Activated T-cell treated with anti-CD3 and anti-CD28 coated beads, Interleukin-2, amount 50 U/mL, for 24 hours (primary cell): Measurements from ENCODE around the gene SLC25A18.
"Not testable (repeated sequence)": the region's sequence is repeated elsewhere in the genome, so short reads cannot be mapped to it uniquely, and the experiment has no call there.

Source experiments
- DNase-seq: peaks from one replicate; pipeline ENCODE4 v3.0.0-alpha.2; 2020
- H3K27ac Mint-ChIP-seq: 2 replicates; pipeline ENCODE4 v1.8.0; 2020; ENCODE audit warnings: mild to moderate bottlenecking, mixed read lengths
- H3K27me3 Mint-ChIP-seq: 2 replicates; pipeline ENCODE4 v1.8.0; 2020; ENCODE audit warnings: mixed read lengths
- H3K36me3 Mint-ChIP-seq: 2 replicates; pipeline ENCODE4 v1.8.0; 2020; ENCODE audit warnings: low read depth, mixed read lengths
- H3K4me1 Mint-ChIP-seq: 2 replicates; pipeline ENCODE4 v1.8.0; 2020; ENCODE audit warnings: low read depth, mixed read lengths
- H3K4me3 Mint-ChIP-seq: 2 replicates; pipeline ENCODE4 v1.8.0; 2020; ENCODE audit warnings: mild to moderate bottlenecking, moderate library complexity, mixed read lengths
- H3K9me3 Mint-ChIP-seq: 2 replicates; pipeline ENCODE4 v1.8.0; 2020; ENCODE audit warnings: mixed read lengths

Gene SLC25A18

GRCh38 chr22:17607891-17608521 lies 44.7 kb downstream of the SLC25A18 start:
- Mint-ChIP-seq H3K27ac (peak overlapping the region; percentile 31), H3K4me1 (peaks cover 7% of the 10 kb centered on the region), H3K27me3 (no peaks in the 10 kb centered on the region), H3K9me3 (no peaks in the 10 kb centered on the region), H3K4me3 (no peak overlapping the region), H3K36me3 (peaks cover 51% of the 10 kb centered on the region)
- DNase-seq: no peak

DNA sequence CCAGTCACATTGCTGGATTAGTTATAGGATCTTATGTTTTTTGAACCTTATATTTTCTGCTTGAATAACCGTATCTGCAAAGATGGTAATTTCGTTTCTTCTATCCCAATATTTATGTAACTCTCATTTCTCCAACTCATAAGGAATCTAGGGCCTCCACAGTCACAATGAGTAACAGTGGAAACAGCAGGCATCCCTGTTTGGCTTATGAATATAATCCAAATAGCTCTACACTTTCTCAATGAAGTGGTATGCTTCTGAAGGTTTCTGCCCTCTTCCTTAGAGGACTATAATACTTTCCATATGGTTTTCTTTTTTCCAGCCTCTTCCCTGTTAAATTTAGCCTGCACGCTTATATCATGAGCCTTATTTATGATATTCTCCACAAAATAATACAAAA lies 48.8 kb downstream of the SLC25A18 start:
- H3K9me3 Mint-ChIP-seq: no peaks in the 10 kb centered on the region

DNA sequence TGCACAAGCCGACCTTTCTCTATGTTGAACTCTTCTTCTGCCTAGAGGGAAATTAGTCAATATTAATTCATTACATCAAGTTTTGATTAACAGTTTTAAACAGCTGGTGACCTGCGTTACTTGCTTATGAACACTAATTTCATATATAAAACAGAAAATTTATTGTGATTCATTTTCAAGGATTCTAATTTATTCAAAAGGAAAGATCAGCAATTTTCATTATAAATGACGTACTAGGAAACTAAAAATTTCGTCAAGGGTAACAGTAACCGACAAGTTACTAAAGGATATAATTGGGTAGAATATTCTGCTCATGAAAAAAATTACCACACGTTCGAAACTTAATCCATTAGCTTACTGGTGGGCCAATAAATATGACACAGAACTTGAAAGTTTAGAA lies 50.0 kb downstream of the SLC25A18 start:
- no peak overlapping the region for H3K27ac Mint-ChIP-seq
- no peak overlapping the region for H3K4me3 Mint-ChIP-seq
- no peak for DNase-seq
- H3K4me1 Mint-ChIP-seq: peaks cover 3% of the 10 kb centered on the region
- no peaks in the 10 kb centered on the region for H3K27me3 Mint-ChIP-seq
- no peaks in the 10 kb centered on the region for H3K9me3 Mint-ChIP-seq
- H3K36me3 Mint-ChIP-seq: peaks cover 71% of the 10 kb centered on the region

More for the DNA sequence above, 48.8 kb downstream of the SLC25A18 start:
- Mint-ChIP-seq H3K27ac (no peak overlapping the region), H3K4me3 (no peak overlapping the region), H3K27me3 (no peaks in the 10 kb centered on the region), H3K4me1 (peaks cover 3% of the 10 kb centered on the region), H3K36me3 (peaks cover 61% of the 10 kb centered on the region)
- no peak for DNase-seq

GRCh38 chr22:17627961-17628405 lies 64.7 kb downstream of the SLC25A18 start:
- Mint-ChIP-seq H3K4me1 (peaks cover 33% of the 10 kb centered on the region), H3K27me3 (no peaks in the 10 kb centered on the region), H3K36me3 (peaks cover 44% of the 10 kb centered on the region), H3K4me3 (peak overlapping the region; percentile 98), H3K9me3 (no peaks in the 10 kb centered on the region), H3K27ac (peak overlapping the region; percentile 98)
- DNase-seq: no peak

- DNase-seq: peak; percentile 97
- H3K9me3 Mint-ChIP-seq: no peaks in the 10 kb centered on the region
- no peaks in the 10 kb centered on the region for H3K27me3 Mint-ChIP-seq
- peaks cover 31% of the 10 kb centered on the region for H3K4me1 Mint-ChIP-seq
- peaks cover 38% of the 10 kb centered on the region for H3K36me3 Mint-ChIP-seq
- H3K27ac Mint-ChIP-seq: peak within 1 kb of the TSS; percentile 98
- peak within 1 kb of the TSS; percentile 98 for H3K4me3 Mint-ChIP-seq
These were observed 65.3 kb downstream of the SLC25A18 start, which contains the start of gene ATP6V1E1 for GRCh38 chr22:17628406-17629172. ATP6V1E1 (minus strand) TSS chr22:17628749; CDS start chr22:17628635, 114 bp downstream.

DNA sequence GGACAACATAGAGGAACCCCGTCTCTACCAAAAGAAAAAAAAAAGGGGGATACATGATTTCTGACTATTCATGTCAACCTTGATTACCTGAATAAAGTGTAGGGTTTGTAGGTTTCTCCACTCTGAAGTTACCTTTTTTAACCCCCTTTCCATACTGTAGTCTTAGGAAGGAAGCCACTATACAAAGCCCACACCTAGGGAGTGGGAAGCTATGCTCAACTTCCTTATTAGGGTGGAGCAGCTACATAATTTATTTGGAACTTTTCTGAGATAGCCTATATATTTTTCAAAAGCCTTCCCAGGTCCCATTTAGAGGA lies 65.8 kb downstream of the SLC25A18 start:
- H3K9me3 Mint-ChIP-seq: no peaks in the 10 kb centered on the region
- peak overlapping the region; percentile 98 for H3K27ac Mint-ChIP-seq
- H3K4me1 Mint-ChIP-seq: peaks cover 25% of the 10 kb centered on the region
- no peak for DNase-seq
- peak overlapping the region; percentile 98 for H3K4me3 Mint-ChIP-seq
- peaks cover 33% of the 10 kb centered on the region for H3K36me3 Mint-ChIP-seq
- H3K27me3 Mint-ChIP-seq: no peaks in the 10 kb centered on the region

DNA sequence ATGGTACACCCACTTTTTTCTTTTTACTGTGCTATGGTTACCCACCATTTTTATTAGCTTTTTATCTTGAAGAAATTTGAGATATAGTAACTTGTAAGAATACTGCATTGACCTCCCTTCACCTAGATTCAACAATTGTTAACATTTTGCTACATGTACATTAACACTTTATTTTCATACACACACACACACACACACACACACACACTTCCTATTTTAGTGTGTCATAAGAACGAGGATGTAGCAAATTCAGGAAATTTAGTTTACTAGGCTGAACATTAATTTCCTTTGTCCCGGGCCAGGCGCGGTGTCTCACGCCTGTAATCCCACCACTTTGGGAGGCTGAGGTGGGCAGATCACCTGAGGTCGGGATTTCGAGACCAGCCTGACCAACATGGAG lies 66.3 kb downstream of the SLC25A18 start:
- H3K27ac Mint-ChIP-seq: no peak overlapping the region
- no peaks in the 10 kb centered on the region for H3K27me3 Mint-ChIP-seq
- peaks cover 31% of the 10 kb centered on the region for H3K36me3 Mint-ChIP-seq
- H3K4me1 Mint-ChIP-seq: peaks cover 22% of the 10 kb centered on the region
- peak overlapping the region; percentile 98 for H3K4me3 Mint-ChIP-seq
- no peaks in the 10 kb centered on the region for H3K9me3 Mint-ChIP-seq
- DNase-seq: no peak

GRCh38 chr22:17631076-17631565 lies 67.8 kb downstream of the SLC25A18 start:
- Mint-ChIP-seq H3K9me3 (no peaks in the 10 kb centered on the region), H3K4me3 (no peak overlapping the region), H3K36me3 (peaks cover 18% of the 10 kb centered on the region), H3K27me3 (no peaks in the 10 kb centered on the region), H3K27ac (no peak overlapping the region), H3K4me1 (peaks cover 10% of the 10 kb centered on the region)
- no peak for DNase-seq

DNA sequence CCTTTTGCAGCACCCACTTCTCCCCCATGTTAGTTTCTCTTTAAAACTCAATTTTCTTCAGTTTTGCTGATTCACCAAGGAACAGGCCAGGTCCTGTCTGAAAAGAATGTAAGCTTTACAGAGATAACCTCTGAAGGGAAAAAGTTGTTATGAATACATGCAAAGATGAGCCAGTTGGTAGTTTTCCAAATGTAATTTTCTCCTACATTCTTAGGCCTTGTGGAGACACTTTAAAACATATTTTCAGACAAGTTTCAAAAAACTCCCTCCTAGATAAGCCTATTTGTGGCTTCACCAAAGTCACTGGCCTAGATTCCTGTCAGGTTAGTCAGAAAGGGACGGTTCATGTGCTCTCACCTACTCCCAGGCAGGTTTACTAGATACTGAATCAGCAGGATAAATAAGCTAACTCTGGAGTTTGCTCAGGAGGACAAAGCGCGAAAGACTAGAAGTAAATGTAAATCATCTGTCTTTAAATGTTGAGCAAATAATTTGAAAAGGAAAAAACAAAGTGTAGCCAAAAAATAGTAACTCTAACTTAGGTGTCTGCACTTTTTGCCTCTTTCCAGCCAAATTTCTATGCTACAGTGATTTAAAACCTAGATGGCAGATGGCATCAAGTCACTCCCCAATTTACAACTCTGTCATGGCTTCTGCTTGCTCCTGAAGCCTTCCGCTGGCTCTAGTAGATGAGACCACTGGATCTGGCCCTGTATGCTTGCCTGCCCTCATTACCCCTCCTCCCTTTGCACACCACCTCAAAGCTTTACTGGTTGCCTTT lies 70.1 kb downstream of the SLC25A18 start:
- Mint-ChIP-seq H3K4me3 (no peak overlapping the region), H3K27ac (peak overlapping the region; percentile 38), H3K9me3 (no peaks in the 10 kb centered on the region), H3K36me3 (peaks cover 14% of the 10 kb centered on the region), H3K4me1 (peaks cover 14% of the 10 kb centered on the region), H3K27me3 (no peaks in the 10 kb centered on the region)
- DNase-seq: no peak

DNA sequence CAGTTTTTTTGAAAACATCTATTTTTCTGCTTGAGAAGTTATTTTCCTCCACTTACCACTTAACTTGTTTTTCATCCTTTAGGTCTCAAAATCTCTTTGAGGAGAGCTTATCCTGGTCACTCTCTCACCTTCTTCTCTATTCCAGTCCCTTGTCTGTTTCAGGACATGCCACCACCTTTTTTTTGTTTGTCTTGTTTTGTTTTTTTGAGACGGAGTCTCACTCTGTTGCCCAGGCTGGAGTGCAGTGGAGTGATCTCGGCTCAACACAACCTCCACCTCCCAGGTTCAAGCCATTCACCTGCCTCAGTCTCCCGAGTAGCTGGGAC lies 70.7 kb downstream of the SLC25A18 start:
- Mint-ChIP-seq H3K27ac (no peak overlapping the region), H3K36me3 (peaks cover 14% of the 10 kb centered on the region), H3K4me1 (peaks cover 14% of the 10 kb centered on the region), H3K9me3 (no peaks in the 10 kb centered on the region), H3K4me3 (no peak overlapping the region), H3K27me3 (no peaks in the 10 kb centered on the region)
- no peak for DNase-seq

DNA sequence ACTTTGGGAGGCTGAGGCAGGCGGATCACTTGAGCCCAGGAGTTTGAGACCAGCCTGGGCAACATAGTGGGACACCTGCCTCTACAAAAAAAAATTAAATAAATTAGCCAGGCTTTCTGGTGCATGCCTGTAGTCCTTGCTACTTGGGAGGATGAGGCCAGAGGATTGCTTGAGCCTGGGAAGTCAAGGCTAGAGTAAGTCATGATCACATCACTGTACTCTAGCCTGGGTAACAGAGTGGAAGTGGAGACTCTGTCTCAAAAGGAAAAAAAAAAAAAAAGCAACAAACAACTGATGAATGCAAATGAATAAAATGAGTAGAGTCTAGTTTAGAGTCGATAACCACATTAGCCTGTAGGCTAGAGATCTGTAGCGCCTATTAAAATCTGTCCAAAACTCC lies 71.4 kb downstream of the SLC25A18 start:
- Mint-ChIP-seq H3K4me3 (no peak overlapping the region), H3K27ac (no peak overlapping the region), H3K9me3 (no peaks in the 10 kb centered on the region), H3K36me3 (peaks cover 20% of the 10 kb centered on the region), H3K27me3 (no peaks in the 10 kb centered on the region), H3K4me1 (peaks cover 11% of the 10 kb centered on the region)
- no peak for DNase-seq

GRCh38 chr22:17636850-17637249 lies 73.6 kb downstream of the SLC25A18 start:
- H3K9me3 Mint-ChIP-seq, H3K4me3 Mint-ChIP-seq, DNase-seq, H3K27me3 Mint-ChIP-seq, H3K27ac Mint-ChIP-seq: not testable (repeated sequence)
- H3K4me1 Mint-ChIP-seq: peaks cover 23% of the 10 kb centered on the region
- H3K36me3 Mint-ChIP-seq: peaks cover 35% of the 10 kb centered on the region

DNA sequence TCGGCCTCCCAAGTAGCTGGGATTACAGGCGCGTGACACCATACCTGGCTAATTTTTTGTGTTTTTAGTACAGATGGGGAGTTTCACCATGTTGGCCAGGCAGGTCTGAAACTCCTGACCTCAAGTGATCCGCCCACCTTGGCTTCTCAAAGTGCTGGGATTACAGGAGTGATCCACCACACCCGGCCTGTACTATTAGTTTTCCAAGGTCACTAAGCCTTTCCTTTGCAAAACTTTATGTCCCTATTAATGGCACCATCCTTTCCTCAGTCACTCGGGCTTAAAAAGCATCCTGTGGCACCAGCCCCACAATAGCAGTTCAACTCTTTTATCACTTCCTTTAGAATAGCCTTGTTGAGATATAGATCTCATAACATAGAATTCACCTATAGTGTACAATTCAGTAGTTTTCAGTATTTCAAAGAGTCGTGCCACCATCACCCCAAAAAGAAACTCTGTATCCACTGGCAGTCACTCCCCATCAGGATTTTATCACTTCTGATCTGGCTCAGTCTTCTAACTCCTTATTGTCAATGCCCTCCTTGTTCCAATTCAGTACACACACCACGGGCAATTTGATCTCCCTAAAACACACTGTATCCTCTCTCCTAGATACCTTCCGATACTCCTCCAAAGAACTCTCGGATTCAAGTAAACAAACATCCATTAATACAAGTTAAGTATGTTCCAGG lies 74.3 kb downstream of the SLC25A18 start:
- peak overlapping the region; percentile 97 for H3K27ac Mint-ChIP-seq
- peaks cover 25% of the 10 kb centered on the region for H3K4me1 Mint-ChIP-seq
- no peak for DNase-seq
- H3K27me3 Mint-ChIP-seq: no peaks in the 10 kb centered on the region
- H3K4me3 Mint-ChIP-seq: peak overlapping the region; percentile 87
- H3K9me3 Mint-ChIP-seq: no peaks in the 10 kb centered on the region
- H3K36me3 Mint-ChIP-seq: peaks cover 42% of the 10 kb centered on the region

- Mint-ChIP-seq H3K36me3 (peaks cover 47% of the 10 kb centered on the region), H3K4me3 (peak overlapping the region; percentile 87), H3K27ac (peak overlapping the region; percentile 97), H3K4me1 (peaks cover 29% of the 10 kb centered on the region), H3K9me3 (no peaks in the 10 kb centered on the region), H3K27me3 (no peaks in the 10 kb centered on the region)
- DNase-seq: no peak
These were observed 74.8 kb downstream of the SLC25A18 start for GRCh38 chr22:17638182-17638431.
